HG03460 (cell line): ENCODE measurements around the gene ZNF26.
"Not testable (repeated sequence)": the region's sequence is repeated elsewhere in the genome, so short reads cannot be mapped to it uniquely, and the experiment has no call there.

Source experiments
- ATAC-seq: cut with Tn5 transposase; IDR thresholded peaks from one replicate; pipeline ENCODE4 v1.9.1; 2021; ENCODE audit not compliant: unreplicated experiment

The ZNF26 gene, protein sequence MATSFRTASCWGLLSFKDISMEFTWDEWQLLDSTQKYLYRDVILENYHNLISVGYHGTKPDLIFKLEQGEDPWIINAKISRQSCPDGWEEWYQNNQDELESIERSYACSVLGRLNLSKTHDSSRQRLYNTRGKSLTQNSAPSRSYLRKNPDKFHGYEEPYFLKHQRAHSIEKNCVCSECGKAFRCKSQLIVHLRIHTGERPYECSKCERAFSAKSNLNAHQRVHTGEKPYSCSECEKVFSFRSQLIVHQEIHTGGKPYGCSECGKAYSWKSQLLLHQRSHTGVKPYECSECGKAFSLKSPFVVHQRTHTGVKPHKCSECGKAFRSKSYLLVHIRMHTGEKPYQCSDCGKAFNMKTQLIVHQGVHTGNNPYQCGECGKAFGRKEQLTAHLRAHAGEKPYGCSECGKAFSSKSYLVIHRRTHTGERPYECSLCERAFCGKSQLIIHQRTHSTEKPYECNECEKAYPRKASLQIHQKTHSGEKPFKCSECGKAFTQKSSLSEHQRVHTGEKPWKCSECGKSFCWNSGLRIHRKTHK

DNA sequence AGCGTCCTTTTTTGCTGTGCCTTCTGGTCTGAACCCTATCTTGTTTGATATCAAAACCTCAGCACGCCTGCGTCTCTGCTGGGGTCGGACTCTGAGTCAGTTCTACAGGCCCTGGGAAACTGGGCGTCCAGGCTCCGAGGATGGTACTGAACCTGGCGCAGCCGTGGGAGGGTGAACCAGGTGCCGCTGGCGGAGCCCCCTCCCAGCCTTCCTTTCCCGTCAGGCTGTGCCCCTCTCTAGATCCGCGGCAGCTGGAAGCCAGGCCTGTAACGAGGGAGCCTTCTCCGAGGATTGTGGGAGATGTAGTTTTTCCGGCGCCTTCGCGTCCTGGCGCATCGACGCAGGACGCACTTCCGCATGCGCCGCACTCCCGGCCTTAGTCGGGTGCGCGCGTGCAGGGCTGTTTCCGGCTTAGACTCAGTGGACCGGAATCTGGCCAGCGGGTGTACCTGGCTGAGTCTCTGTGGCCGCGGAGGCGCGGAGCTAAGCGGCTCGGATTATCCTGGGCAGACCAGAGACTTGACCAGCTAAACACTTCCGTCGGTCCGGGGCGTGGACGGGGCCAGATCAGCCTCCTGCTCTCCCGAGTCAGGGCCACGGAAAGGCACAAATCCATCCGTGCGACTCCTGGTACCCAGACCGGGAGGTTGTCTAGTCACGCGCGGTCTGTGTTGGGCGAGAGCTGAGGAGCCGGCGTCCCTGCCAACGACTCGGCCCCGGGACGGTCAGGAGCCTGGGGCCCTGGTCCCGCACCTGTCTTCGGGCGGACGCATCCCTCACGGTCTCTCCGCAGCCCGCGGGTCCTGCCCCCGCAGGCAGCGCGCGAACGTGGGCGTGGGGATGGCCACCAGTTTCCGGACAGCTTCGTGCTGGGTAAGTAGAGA is at the start of gene ZNF26:
Gene ZNF26, plus strand, starts transcription at position 367 of the 884 bp plus-strand sequence. Its CDS starts 474 bp downstream, at position 841.
- peak; percentile 95 for ATAC-seq

DNA sequence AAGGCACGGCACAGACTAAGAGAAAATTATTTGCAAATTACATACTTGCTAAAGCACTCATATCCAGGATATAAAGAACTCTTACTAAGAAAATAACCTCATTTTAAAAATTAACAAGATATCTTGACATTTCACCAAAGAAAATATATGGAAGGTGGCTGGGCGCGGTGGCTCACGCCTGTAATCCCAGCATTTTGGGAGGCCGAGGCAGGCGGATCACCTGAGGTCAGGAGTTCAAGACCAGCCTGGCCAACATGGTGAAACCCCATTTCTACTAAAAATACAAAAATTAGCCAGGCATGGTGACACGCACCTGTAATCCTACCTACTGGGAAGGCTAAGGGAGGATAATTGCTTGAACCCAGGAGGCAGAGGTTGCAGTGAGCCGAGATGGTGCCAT is 49.2 kb upstream of the ZNF26 start:
- not testable (repeated sequence) for ATAC-seq

DNA sequence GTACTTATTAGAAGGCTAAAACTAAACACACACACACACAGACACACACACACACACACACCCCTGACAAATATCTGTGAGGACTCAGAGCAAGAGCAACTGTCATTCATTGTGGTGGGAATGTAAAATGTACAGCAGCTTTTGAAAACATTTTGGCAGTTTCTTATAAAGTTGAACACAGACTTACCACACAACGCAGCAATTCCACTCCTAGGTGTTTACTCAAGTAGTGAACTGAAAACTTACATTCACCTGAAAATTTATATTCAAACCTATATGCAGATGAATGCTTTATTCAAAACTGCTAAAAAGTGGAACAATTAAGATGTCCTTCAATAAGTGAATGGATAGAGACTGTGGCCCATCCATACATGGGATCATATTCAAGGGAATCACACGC is 48.7 kb upstream of the ZNF26 start:
- ATAC-seq, result no peak

DNA sequence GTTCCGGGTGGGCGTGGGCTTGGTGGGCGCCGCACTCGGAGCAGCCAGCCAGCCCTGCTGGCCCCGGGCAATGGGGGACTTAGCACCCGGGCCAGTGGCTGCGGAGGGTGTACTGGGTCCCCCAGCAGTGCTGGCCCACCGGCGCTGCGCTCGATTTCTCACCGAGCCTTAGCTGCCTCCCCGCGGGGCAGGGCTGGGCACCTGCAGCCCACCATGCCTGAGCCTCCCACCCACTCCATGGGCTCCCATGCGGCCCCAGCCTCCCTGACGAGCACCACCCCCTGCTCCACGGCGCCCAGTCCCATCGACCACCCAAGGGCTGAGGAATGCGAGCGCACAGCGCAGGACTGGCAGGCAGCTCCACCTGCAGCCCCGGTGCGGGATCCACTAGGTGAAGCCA is 47.4 kb upstream of the ZNF26 start:
- not testable (repeated sequence) for ATAC-seq

DNA sequence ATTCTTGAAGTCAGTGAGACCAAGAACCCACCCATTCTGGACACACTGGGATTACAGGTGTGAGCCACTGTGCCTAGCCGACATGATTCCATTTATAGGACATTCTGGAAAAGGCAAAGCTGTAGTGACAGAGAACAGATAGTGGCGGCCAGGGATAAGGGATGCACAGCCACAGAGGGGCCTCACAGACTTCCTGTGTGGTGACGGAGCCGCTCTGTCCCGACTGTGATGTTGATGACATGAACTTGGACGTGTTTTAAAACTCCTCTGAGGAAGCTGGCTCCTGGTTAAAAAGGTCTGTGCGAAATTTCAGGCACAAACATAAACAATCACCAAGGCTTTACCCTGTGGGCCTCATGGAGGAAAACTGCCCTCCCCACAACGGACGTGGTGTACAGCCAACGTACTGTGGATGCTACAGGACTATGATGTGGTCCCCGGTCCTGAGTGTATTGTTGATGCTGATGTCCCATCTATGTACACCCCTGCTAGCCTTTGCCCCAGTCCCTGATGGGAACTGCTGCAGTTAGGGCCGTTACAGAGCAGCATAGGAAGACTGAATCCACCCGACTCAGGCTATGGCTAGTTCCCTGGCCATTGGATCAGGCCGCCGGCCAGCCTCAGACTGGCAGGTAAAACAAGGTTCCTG is 46.0 kb upstream of the ZNF26 start:
- ATAC-seq, result no peak

DNA sequence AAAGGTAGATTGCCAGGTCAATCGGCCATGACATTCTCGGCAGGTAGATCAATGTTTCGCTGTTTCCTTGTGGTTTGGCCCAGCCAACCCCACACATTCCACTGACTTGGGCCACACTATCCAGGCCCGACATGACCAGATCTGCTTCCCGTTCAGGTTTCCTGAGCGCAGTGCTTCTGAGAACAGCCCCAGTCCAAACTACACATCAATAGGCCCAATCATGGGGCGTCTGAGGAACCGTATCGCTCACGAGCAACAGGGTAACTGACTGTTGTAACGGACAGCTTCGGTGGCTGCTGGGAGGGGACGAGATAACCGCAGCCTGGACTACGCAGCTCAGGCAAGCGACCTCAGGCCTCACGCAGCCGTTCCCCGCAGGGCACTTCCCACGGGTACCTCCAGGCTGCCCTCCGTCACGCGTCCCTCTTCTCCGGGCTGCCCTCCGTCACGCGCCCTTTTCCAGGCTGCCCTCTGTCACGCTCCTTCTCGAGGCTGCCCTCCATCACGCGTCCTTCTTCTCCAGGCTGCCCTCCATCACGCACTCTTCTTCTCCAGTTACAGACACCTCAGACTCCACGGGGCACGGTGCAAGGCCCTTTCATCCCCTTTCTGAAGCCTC is 44.7 kb upstream of the ZNF26 start:
- no peak for ATAC-seq

DNA sequence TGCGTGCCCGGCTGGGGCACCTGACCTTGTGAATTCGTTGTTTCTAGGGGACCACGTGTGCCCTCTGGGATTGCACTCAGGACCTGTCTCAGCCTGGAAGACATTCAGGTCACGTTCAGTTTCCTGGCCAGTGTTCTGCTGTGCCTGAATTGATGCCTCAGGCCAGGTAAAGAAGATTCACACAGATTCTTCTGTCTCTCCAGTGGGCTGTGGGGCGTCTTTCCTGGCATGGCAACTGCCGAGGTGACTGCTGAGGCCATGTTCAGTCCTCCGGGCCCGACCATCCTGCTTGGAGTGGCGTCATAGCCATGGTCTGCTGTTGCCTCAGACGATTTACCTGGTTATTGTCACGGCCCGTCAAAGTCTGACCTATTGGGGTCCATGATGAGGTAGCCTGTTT is 43.6 kb upstream of the ZNF26 start:
- ATAC-seq, result no peak

DNA sequence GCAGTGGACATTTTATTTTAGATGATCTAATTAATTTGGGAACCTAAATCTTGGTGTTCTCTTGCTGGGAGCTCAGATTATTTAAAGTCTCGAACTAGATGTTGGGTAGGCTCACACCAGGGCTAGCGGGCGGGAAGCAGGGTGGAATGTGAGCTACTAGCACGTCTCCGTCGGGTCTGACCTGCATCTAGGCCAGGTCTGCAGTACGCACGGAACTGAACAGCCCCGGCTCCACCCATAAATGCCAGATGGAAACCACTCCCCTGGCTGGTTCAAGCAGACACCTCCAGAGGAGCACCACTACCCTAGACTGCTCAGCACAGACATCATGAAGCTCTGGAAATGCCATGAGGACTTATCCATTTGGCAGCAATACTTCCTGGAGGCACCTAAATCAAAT is 40.4 kb upstream of the ZNF26 start:
- ATAC-seq, result no peak

DNA sequence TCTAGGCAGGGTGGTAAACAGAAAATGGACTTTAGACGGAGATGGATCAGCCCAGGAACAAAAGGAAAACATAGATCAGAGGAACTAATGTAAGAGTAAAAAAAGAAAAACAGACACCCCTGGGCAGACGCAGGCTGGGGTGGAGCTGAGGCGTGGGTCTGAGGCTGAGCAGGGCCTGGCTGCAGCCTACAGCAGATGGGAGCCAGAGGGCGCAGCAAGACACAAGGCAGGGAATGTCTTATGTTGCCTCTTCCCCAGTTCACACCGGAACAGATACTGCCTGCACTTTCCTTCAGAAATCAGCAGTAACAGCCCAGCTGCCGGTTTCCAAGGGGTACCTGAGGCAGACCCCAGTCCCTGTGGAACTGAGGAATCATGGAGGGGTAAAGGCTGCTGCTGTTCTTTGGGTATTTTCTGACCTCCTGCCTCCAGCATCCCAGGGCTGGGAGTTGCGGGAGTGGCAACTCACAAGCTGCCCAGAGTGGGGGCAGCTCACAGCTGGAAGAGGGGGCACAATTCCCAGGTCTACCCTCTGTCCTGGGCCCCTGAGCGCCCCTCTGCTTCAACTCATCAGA is 39.8 kb upstream of the ZNF26 start:
- no peak for ATAC-seq

DNA sequence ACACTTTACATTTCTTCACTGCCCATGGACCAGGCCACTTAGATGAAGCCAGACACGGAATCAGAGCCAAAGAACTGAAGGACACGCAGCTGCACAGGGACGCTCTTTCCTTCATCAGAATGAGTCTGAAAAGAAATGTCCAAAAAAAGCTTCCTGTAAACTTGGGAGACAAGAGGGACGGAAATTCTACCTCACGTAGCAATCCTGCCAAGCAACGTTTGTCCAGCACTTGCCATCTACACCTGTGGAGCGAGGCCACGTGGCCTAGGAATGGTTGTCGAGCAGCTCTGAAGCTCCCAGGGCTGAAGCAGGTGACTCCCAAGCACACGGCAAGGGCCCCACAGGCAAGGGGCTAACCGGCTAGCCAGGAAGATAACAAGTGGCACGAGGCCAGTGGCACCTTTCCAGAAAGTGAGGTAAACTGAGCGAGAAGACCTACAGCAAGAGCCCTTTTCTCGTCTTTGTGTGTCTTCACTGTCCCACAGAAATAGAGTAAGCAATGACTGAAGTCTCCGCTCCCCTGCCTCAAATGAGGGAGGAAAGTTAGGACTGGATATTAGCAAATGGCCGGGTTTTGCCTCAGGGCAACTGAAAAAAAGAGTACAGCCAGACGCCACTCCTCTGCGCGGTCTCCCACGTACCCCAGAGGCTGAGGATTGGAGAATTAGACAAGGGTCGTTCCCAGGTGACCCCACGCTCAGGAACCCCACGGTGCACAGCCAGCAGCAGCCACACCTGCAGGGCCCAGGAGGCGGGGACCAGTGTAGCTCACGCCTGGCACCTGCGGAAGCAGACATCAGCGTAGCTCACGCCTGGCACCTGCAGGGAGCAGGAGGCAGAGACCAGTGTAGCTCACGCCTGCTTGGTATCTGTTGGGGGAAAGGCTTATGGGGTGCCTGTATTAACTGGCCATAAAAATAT is 37.8 kb upstream of the ZNF26 start:
- no peak for ATAC-seq

DNA sequence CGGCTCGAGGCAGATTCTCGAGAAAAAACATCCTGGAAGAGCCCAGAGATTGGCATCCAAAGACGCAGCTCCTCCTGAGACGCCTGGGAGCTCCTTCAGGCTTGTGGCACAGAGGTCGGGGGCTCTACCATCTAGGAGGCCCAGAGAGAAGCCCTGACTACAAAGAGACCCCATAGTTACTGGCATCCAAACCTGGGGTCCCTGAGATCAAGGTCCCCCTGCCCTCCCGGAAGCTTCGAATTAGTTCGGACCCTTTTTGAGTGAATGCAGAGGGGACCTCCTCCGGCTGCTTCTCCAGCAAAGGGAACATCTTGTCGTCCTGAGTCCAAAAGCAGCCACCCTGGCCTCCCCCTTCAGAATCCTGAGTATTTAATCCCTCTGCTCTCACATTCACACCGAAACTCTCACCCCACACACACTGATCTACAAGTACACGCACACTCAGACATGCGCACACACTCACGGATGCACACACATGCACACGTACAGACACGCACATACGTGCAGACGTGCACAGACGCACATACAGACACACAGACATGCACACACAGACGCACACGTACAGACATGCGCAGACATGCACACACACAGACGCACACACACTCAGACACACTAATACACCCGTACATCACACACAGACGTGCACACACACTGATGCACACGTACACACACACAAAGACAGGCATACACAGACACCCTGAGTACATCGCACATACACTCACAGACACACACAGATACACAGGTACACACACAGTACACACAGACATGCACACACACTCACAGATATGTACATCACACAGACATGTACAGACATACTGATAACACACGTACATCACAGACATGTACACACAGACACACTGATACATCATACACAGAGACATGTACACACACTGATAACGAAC is 36.0 kb upstream of the ZNF26 start:
- ATAC-seq, result no peak

DNA sequence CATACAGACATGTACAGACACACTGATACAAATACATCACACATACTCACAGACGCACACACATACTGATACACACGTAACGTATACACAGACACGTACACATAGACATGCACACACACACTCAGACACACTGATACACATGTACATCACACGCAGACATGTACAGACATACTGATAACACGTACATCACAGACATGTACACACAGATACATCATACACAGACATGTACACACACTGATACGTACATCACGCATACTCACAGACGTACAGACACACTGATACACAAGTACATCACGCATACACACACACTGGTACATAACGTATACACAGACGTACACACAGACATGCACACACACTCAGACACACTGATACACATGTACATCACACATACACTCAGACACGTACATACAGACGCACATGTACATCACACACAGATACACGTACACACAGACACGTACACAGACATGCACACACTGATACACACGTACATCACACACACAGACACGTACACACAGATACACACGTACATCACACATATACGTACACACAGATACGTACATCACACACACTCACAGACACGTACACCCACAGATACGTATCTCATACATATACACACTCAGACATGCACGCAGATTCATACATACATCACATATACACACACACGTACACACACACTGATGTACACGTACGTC is 35.2 kb upstream of the ZNF26 start:
- no peak for ATAC-seq

DNA sequence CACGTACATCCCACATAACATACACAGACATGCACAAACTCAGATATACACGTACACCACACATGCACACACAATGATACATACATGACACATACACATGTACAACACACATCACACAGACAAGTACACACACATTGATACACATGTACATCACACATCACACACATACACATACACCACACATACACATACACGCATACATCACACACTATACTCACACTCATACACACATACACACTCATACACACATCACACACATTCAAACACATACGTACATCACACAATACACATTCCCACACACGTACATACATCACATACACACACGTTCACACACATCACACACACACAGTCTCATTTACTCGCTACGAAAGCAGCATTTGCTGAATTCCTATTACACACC is 34.5 kb upstream of the ZNF26 start:
- ATAC-seq, result no peak

DNA sequence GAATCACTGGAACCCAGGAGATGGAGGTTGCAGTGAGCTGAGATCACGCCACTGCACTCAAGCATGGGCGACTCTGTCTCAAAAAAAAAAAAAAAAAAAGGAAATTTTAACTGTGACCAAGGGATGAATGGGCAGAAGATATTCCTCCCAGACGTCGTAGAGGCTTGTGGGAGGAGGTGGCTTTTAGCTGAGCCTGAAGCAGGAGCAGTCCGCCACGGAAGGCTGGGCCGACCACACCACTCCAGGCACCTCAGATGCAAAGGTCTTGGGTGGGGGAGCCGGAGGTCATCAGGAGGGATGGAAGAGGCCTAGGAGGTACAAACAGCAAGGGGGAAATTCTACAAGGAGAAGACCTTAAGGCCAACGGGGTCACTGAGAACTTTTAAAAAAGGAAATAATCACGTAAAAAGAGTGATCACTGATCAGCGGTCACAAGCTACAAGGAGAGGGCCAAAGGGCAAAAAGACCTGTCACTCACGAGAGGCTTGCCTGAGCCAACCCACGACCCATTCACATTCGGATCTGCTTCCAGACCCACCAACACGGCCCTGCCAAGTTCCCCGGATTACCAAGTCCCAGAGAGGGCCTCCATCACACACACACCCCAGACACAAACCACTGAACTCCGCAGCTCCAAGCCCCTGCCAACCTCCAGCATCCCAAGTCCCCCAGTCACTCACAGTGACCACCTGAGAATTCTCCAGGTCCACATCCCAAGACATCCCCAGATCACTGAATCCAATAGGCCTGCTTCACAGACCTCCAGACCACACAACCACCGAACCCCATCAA is 33.6 kb upstream of the ZNF26 start:
- no peak for ATAC-seq

DNA sequence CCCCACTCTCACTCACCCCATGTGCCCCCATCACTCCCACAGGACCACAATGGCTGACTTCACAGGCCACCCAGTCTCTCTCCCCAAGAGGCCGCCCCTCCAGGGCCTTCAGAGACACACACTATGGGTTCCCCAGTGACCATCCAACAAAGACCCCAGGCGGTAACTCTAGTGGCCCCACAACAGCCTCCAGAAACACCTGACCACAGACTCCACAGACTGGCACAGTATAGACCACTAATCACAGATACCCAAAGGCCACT is 33.1 kb upstream of the ZNF26 start:
- ATAC-seq, result no peak

DNA sequence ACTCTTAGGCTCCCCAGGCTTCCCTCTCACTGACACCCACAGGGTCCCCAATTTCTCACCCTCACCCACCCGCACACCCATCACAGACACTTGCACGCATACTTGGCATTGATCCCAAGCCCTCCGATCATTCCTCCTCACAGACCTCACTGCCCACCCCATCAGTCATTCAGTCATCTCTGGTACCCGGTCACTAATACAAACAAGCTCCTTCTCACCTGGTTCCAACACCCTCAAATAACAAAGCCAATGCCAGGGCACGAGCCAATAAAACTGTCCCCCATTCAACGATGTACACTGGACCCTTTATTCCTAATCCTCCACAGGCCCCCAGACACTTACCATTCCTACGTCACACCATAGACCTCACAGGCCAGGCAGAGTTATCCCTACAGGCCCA is 32.4 kb upstream of the ZNF26 start:
- no peak for ATAC-seq

DNA sequence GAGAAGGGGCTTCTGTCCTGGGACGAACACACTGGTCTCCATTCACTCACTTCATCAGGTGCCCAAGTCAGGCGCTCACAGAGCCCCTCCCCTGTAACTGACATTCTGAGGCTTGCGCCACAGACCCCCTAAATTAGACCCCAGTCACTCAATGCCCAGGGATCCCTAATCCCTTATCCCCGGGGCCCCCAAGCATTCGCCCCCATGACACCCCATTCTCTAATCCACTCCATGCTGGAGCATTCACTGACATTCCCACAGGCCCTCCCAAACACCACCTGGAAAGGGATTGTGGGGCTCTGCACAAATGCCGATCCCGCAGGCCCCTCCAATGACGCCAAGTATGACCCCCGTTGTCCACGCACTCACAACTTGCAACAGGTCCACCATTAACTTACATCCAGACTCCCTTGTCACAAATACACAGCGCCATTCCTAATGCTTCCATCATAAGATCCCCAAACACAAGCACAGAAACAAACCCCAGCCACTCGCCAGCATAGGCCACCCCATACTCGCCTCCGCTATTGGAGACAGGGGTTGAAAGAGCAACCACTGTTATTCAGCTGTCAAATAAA is 31.6 kb upstream of the ZNF26 start:
- no peak for ATAC-seq
